Stomach (tissue), 4 donors: Measurements from ENCODE around the gene COL9A3.

ENCODE experiments used
- CTCF ChIP-seq, 7 experiments: fragments of 450-650 bp in 4 of 7; fragments of 200-600 bp in 3 of 7; sonication (generic) in 3 of 7; IDR thresholded peaks; one replicate each; pipeline ENCODE4 v1.5.1; 2016 to 2019; ENCODE audit warnings: antibody characterized with exemption in 7 of 7, control low read depth in 2 of 7, mild to moderate bottlenecking in 1 of 7
- EP300 ChIP-seq: sonication (generic); formaldehyde crosslinking; IDR thresholded peaks from one replicate; pipeline ENCODE4 v1.6.1; 2017; ENCODE audit warnings: antibody characterized with exemption
- POLR2A ChIP-seq, 4 donors: fragments of 450-650 bp; IDR thresholded peaks; one replicate each; pipeline ENCODE4 v1.6.1; 2016; ENCODE audit warnings: antibody characterized with exemption in 4 of 4, control low read depth in 2 of 4, mild to moderate bottlenecking in 1 of 4, moderate library complexity in 1 of 4

GRCh38 chr20:62885046-62885895 lies 68.4 kb downstream of the COL9A3 start:
- TF ChIP-seq CTCF (IDR thresholded peaks at IDR 0.05): no peak
- no peak for TF ChIP-seq EP300
- no peak for TF ChIP-seq POLR2A (IDR thresholded peaks at IDR 0.05)
